Measurements from ENCODE around the gene NHSL2.

NHSL2 gene

GRCh38 chrX:72100824-72101351 is 190.2 kb downstream of the NHSL2 start:
- no peak overlapping the region for H3K27ac ChIP-seq (ENCODE audit: low read depth, low read length)
- no peaks in the 10 kb centered on the region for H3K9me3 ChIP-seq (ENCODE audit: control insufficient read depth in 1 of 2, low read length in 2 of 2)
- H3K9ac ChIP-seq (ENCODE audit: low read depth in 1 of 2, low read length in 2 of 2) = no peak overlapping the region
- H3K27me3 ChIP-seq (ENCODE audit: control insufficient read depth in 1 of 2, insufficient read depth in 2 of 2, low read length in 2 of 2) = no peaks in the 10 kb centered on the region
- H3K4me3 ChIP-seq (ENCODE audit: low read depth in 1 of 2, low read length in 2 of 2) = peak overlapping the region in 1 of 2 donors; percentile 17
- H3K36me3 ChIP-seq (ENCODE audit: control insufficient read depth in 1 of 2, insufficient read depth in 2 of 2, low read length in 2 of 2) = no peaks in the 10 kb centered on the region
- H3K4me1 ChIP-seq (ENCODE audit: control insufficient read depth in 1 of 2, insufficient read depth in 2 of 2, low read length in 2 of 2) = peaks cover 0 to 8% of the 10 kb centered on the region in 2 donors

DNA sequence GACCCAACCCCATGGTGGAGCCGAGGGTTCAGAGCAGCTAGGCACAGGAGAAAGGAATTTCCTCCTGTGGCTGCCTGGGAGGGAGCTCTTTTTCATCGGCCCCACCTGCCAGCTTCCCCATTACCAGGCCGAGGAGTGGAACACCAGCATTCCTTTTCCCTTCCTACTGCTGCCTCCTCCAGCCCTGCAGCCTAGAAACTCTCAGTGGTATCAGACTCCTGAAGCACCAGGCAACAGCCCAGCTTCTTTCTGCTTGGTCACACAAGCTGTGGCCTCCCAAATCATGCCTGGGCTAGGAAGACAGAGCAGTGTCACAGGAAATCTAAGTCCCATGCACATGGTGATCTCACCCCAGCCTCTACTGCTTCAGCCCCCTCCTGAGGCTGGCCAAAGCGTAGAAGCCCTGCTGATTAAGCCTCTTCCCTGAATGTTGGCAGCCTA is 191.0 kb downstream of the NHSL2 start:
- no peak overlapping the region for H3K27ac ChIP-seq (ENCODE audit: low read depth, low read length)
- H3K4me3 ChIP-seq (ENCODE audit: low read depth in 1 of 2, low read length in 2 of 2) = no peak overlapping the region

DNA sequence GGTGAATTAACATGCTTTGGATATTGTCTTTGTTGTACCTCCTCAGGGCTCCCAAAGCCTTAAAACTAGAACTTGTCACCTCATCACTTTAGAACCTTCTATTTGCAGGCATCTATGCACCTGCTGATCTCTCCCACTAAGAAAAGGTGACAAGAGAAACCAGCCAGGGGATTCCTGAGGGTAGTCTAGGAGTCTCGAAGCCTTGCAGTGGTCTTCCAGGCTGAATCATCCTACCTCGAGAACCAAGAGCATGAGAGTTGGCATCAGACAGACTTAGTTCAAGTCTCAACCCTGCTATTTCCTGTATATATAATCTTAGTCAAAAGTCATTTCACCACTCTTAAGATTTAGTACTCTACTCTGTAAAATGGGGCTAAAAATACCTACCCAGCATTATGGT is 191.5 kb downstream of the NHSL2 start:
- Histone ChIP-seq H3K36me3 (ENCODE audit: control insufficient read depth in 1 of 2, insufficient read depth in 2 of 2, low read length in 2 of 2) (no peaks in the 10 kb centered on the region), H3K4me3 (ENCODE audit: low read depth in 1 of 2, low read length in 2 of 2) (no peak overlapping the region), H3K9ac (ENCODE audit: low read depth in 1 of 2, low read length in 2 of 2) (no peak overlapping the region), H3K4me1 (ENCODE audit: control insufficient read depth in 1 of 2, insufficient read depth in 2 of 2, low read length in 2 of 2) (peaks cover 0 to 8% of the 10 kb centered on the region in 2 donors), H3K27ac (ENCODE audit: low read depth, low read length) (no peak overlapping the region), H3K9me3 (ENCODE audit: control insufficient read depth in 1 of 2, low read length in 2 of 2) (no peaks in the 10 kb centered on the region), H3K27me3 (ENCODE audit: control insufficient read depth in 1 of 2, insufficient read depth in 2 of 2, low read length in 2 of 2) (no peaks in the 10 kb centered on the region)

More for the DNA sequence above, 191.0 kb downstream of the NHSL2 start:
- H3K27me3 ChIP-seq (ENCODE audit: control insufficient read depth in 1 of 2, insufficient read depth in 2 of 2, low read length in 2 of 2) = no peaks in the 10 kb centered on the region
- peaks cover 0 to 8% of the 10 kb centered on the region in 2 donors for H3K4me1 ChIP-seq (ENCODE audit: control insufficient read depth in 1 of 2, insufficient read depth in 2 of 2, low read length in 2 of 2)
- H3K9ac ChIP-seq (ENCODE audit: low read depth in 1 of 2, low read length in 2 of 2) = no peak overlapping the region
- H3K9me3 ChIP-seq (ENCODE audit: control insufficient read depth in 1 of 2, low read length in 2 of 2) = no peaks in the 10 kb centered on the region
- no peaks in the 10 kb centered on the region for H3K36me3 ChIP-seq (ENCODE audit: control insufficient read depth in 1 of 2, insufficient read depth in 2 of 2, low read length in 2 of 2)

DNA sequence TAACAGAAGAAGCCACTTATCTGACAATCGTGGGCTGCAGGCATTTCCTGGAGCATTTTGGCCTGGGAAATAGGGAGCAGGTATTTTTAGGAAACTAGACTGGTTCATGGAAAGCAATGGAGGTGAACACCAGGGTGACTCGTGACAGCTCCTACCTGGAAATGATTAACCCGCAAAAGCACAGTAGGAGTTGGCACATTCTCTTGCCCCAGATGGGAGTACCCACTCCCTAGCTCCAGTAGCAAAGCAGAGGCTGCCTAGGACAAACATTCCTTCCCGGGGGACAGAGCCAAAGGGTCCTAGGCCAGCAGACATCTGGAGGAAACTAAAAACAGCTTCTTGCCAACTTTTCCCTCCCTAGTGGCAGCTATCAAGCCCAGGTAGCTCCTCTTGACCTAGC is 192.1 kb downstream of the NHSL2 start:
- Histone ChIP-seq H3K27me3 (ENCODE audit: control insufficient read depth in 1 of 2, insufficient read depth in 2 of 2, low read length in 2 of 2) (no peaks in the 10 kb centered on the region), H3K27ac (ENCODE audit: low read depth, low read length) (no peak overlapping the region), H3K9me3 (ENCODE audit: control insufficient read depth in 1 of 2, low read length in 2 of 2) (no peaks in the 10 kb centered on the region), H3K4me3 (ENCODE audit: low read depth in 1 of 2, low read length in 2 of 2) (no peak overlapping the region), H3K9ac (ENCODE audit: low read depth in 1 of 2, low read length in 2 of 2) (no peak overlapping the region), H3K4me1 (ENCODE audit: control insufficient read depth in 1 of 2, insufficient read depth in 2 of 2, low read length in 2 of 2) (peaks cover 0 to 8% of the 10 kb centered on the region in 2 donors), H3K36me3 (ENCODE audit: control insufficient read depth in 1 of 2, insufficient read depth in 2 of 2, low read length in 2 of 2) (no peaks in the 10 kb centered on the region)

DNA sequence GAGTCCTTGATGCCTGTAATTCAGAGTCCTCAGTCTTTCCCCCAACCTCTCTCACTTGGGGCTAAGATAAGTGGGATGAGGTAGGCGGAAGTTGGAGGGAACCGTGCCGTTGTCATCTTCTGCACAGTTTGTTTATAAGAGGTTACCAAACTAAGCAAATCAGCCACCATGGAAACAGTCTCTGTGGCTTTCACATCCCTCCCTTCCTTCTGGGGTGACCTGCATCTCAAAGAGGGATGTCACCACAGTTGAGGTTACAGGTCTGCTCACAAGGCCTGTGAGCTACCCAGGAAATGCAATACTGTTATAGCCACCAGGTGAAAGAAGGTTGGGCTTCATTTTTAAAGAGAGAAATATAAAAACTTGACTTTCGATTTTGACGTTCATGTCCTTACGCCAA is 194.8 kb downstream of the NHSL2 start:
- Histone ChIP-seq H3K27me3 (ENCODE audit: control insufficient read depth in 1 of 2, insufficient read depth in 2 of 2, low read length in 2 of 2) (no peaks in the 10 kb centered on the region), H3K4me3 (ENCODE audit: low read depth in 1 of 2, low read length in 2 of 2) (no peak overlapping the region), H3K4me1 (ENCODE audit: control insufficient read depth in 1 of 2, insufficient read depth in 2 of 2, low read length in 2 of 2) (peaks cover 0 to 8% of the 10 kb centered on the region in 2 donors), H3K27ac (ENCODE audit: low read depth, low read length) (no peak overlapping the region), H3K36me3 (ENCODE audit: control insufficient read depth in 1 of 2, insufficient read depth in 2 of 2, low read length in 2 of 2) (no peaks in the 10 kb centered on the region), H3K9ac (ENCODE audit: low read depth in 1 of 2, low read length in 2 of 2) (no peak overlapping the region), H3K9me3 (ENCODE audit: control insufficient read depth in 1 of 2, low read length in 2 of 2) (no peaks in the 10 kb centered on the region)

DNA sequence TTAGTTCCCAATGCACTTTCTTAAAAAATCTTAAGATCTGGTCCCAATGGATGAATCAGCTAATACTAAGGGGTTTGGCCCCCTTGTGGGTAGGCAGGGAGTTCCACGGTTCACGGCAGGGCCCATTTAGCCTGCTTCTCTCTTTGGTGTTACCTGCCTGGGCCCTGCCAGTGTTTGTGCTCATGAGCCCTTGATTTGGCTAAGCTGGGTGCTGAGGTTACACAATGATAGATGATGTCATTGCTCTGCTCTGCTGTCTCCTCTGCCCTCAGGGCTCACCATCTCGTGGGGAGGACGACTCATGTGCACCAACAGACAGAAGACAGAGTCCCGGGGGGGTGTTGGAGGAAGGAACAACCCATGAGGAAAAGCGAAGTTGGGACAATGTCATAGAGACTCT is 196.7 kb downstream of the NHSL2 start:
- peaks cover 0 to 8% of the 10 kb centered on the region in 2 donors for H3K4me1 ChIP-seq (ENCODE audit: control insufficient read depth in 1 of 2, insufficient read depth in 2 of 2, low read length in 2 of 2)
- H3K27me3 ChIP-seq (ENCODE audit: control insufficient read depth in 1 of 2, insufficient read depth in 2 of 2, low read length in 2 of 2) = no peaks in the 10 kb centered on the region
- no peak overlapping the region for H3K4me3 ChIP-seq (ENCODE audit: low read depth in 1 of 2, low read length in 2 of 2)
- H3K27ac ChIP-seq (ENCODE audit: low read depth, low read length) = no peak overlapping the region
- no peaks in the 10 kb centered on the region for H3K36me3 ChIP-seq (ENCODE audit: control insufficient read depth in 1 of 2, insufficient read depth in 2 of 2, low read length in 2 of 2)
- H3K9me3 ChIP-seq (ENCODE audit: control insufficient read depth in 1 of 2, low read length in 2 of 2) = no peaks in the 10 kb centered on the region
- H3K9ac ChIP-seq (ENCODE audit: low read depth in 1 of 2, low read length in 2 of 2) = no peak overlapping the region

GRCh38 chrX:72107841-72108595 is 197.4 kb downstream of the NHSL2 start:
- H3K27me3 ChIP-seq (ENCODE audit: control insufficient read depth in 1 of 2, insufficient read depth in 2 of 2, low read length in 2 of 2) = no peaks in the 10 kb centered on the region
- H3K27ac ChIP-seq (ENCODE audit: low read depth, low read length) = no peak overlapping the region

DNA sequence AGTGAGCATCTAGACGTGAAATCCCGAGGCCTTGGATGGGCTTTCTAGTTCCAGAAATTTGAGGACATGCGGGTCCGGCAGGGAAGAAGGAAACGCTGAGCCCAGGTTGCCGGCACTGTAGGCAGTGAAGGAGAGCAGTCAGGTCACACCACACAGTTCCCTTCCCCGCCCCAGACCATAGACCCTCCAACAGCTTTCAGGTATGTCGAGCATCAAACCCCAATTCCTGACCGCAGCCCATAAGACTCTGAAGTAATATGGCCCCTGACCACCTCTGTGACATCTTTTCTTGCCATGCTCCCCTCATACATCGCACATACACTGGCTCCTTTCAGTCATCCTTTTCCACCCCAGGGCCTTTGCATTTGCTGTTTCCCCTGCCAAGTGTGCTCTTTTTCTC is 198.0 kb downstream of the NHSL2 start:
- Histone ChIP-seq H3K4me1 (ENCODE audit: control insufficient read depth in 1 of 2, insufficient read depth in 2 of 2, low read length in 2 of 2) (peaks cover 0 to 6% of the 10 kb centered on the region in 2 donors), H3K27me3 (ENCODE audit: control insufficient read depth in 1 of 2, insufficient read depth in 2 of 2, low read length in 2 of 2) (no peaks in the 10 kb centered on the region), H3K36me3 (ENCODE audit: control insufficient read depth in 1 of 2, insufficient read depth in 2 of 2, low read length in 2 of 2) (no peaks in the 10 kb centered on the region), H3K9ac (ENCODE audit: low read depth in 1 of 2, low read length in 2 of 2) (no peak overlapping the region), H3K27ac (ENCODE audit: low read depth, low read length) (no peak overlapping the region), H3K4me3 (ENCODE audit: low read depth in 1 of 2, low read length in 2 of 2) (no peak overlapping the region), H3K9me3 (ENCODE audit: control insufficient read depth in 1 of 2, low read length in 2 of 2) (no peaks in the 10 kb centered on the region)

More at GRCh38 chrX:72107841-72108595, 197.4 kb downstream of the NHSL2 start:
- Histone ChIP-seq H3K4me1 (ENCODE audit: control insufficient read depth in 1 of 2, insufficient read depth in 2 of 2, low read length in 2 of 2) (peaks cover 0 to 3% of the 10 kb centered on the region in 2 donors), H3K9ac (ENCODE audit: low read depth in 1 of 2, low read length in 2 of 2) (no peak overlapping the region), H3K4me3 (ENCODE audit: low read depth in 1 of 2, low read length in 2 of 2) (no peak overlapping the region), H3K36me3 (ENCODE audit: control insufficient read depth in 1 of 2, insufficient read depth in 2 of 2, low read length in 2 of 2) (no peaks in the 10 kb centered on the region), H3K9me3 (ENCODE audit: control insufficient read depth in 1 of 2, low read length in 2 of 2) (no peaks in the 10 kb centered on the region)

DNA sequence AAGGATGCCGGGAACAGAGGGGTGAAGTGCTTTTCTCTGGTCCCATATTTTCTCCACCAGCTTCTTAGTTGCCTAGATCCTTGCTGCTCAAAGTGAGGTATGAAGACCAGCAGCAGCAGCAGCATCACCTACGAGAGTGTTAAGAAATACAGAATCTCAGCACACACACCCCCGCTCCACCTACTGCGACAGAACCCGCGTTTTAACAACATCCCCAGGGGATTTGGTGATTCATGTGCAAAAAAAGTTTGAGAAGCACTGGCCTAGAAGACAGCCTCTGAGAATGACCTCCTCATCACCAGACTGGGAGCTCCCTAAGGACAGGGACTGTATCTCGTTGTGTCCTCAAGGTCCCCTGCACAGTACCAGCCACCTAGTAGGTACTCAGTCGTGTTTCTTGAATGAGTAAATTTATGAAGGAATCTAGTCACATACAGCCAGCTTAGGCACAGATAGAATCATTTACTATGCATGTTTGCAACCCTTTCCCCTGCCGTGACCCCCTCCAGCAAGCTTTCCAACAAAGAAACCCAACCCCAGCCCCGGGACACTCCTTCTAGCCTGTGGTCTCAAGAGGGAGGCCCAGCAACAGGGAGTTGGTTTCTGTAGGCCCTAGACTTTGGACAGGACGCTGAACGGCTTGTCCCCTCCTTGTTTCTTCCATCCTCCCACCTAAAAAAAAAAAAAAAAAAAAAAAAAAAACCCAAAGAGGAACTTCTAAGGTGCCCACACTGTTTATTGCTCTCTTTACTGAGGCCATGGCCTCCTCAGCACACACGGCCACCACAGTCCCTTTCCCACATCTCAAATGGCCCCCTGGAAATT is 199.6 kb downstream of the NHSL2 start:
- Histone ChIP-seq H3K36me3 (ENCODE audit: control insufficient read depth in 1 of 2, insufficient read depth in 2 of 2, low read length in 2 of 2) (no peaks in the 10 kb centered on the region), H3K4me1 (ENCODE audit: control insufficient read depth in 1 of 2, insufficient read depth in 2 of 2, low read length in 2 of 2) (peaks cover 6 to 11% of the 10 kb centered on the region in 2 donors), H3K9ac (ENCODE audit: low read depth in 1 of 2, low read length in 2 of 2) (no peak overlapping the region), H3K27me3 (ENCODE audit: control insufficient read depth in 1 of 2, insufficient read depth in 2 of 2, low read length in 2 of 2) (no peaks in the 10 kb centered on the region), H3K9me3 (ENCODE audit: control insufficient read depth in 1 of 2, low read length in 2 of 2) (no peaks in the 10 kb centered on the region), H3K4me3 (ENCODE audit: low read depth in 1 of 2, low read length in 2 of 2) (no peak overlapping the region), H3K27ac (ENCODE audit: low read depth, low read length) (no peak overlapping the region)

All from duodenal mucosa (tissue), 2 donors.